K562 (cell line): ENCODE measurements around the gene PATE1. TPM values are rescaled to one million over a fixed set of nuclear protein-coding genes. Genes with fewer than 3 reads are reported as not detected.

Experiments
- ATAC-seq: fragments of 200-7000 bp; cut with Tn5 transposase; 3 replicates; pipeline ENCODE4 v1.9.1; 2020; ENCODE audit warnings: moderate library complexity
- BruUV-seq: library from RNA; stranded (reverse); fragments of 400-500 nt; replicated peaks from 2 replicates; lab custom pipeline; 2021; lab: Mats Ljungman, UMichigan
- CTCF ChIA-PET: fragments of 300-600 bp; formaldehyde crosslinking; extraction: SDS; loops from one replicate; lab custom pipeline; 2021; ENCODE audit warnings: low intra/inter-chr PET ratio; lab: Yijun Ruan, JAX
- POLR2A ChIA-PET: fragments of 300-600, 350-650 bp; sonication (Branson Sonifier 250); formaldehyde crosslinking; extraction: SDS; loops from one replicate; lab custom pipeline; 2021; ENCODE audit warnings: antibody characterized with exemption, inconsistent platforms; lab: Yijun Ruan, JAX
- DNase-seq, 4 experiments: peaks; one replicate each; pipeline versions ENCODE4 v3.0.0 to v3.0.0-alpha.2; 2011 to 2018; ENCODE audit warnings: low spot score in 3 of 4, mixed read lengths in 3 of 4; ENCODE audit errors: extremely low read depth in 1 of 4
- FAIRE-seq: peaks from 2 replicates; lab custom pipeline; 2011; peaks lifted over from hg19 to GRCh38; lab: Jason Lieb, UNC
- H2AFZ ChIP-seq: 2 replicates; pipeline ENCODE4 v1.6.0; 2011; ENCODE audit warnings: low read depth, low read length, control low read depth, inconsistent platforms
- H3K27ac ChIP-seq: fragments of 200-600 bp; 3 replicates; pipeline ENCODE4 v1.8.0; 2011; ENCODE audit warnings: low read depth, mild to moderate bottlenecking, control low read depth, inconsistent platforms, low read length, moderate library complexity, mixed read lengths; ENCODE audit errors: extremely low read depth
- H3K27me3 ChIP-seq, 2 experiments: fragments of 300-600 bp in 1 of 2; 2 replicates in 1 of 2; 3 replicates in 1 of 2; pipeline versions ENCODE4 v1.6.0 to v1.8.0; 2011; ENCODE audit warnings: inconsistent platforms in 2 of 2, low read length in 2 of 2, mild to moderate bottlenecking in 1 of 2, mixed read lengths in 1 of 2, moderate library complexity in 1 of 2; ENCODE audit not compliant: control insufficient read depth in 2 of 2, insufficient read depth in 2 of 2
- H3K36me3 ChIP-seq: fragments of 300-600 bp; 3 replicates; pipeline ENCODE4 v1.8.0; 2011; ENCODE audit warnings: mild to moderate bottlenecking, low read length, inconsistent platforms; ENCODE audit not compliant: control insufficient read depth, insufficient read depth
- H3K4me1 ChIP-seq, 2 experiments: fragments of 200-600 bp in 1 of 2; replicated peaks in 1 of 2; 2 replicates in 1 of 2; 3 replicates in 1 of 2; pipeline versions ENCODE4 v1.5.1 to v1.8.0; 2011; ENCODE audit warnings: inconsistent platforms in 2 of 2, low read length in 2 of 2, mild to moderate bottlenecking in 1 of 2, mixed read lengths in 1 of 2, moderate library complexity in 1 of 2; ENCODE audit not compliant: control insufficient read depth in 2 of 2, insufficient read depth in 2 of 2
- H3K4me2 ChIP-seq: 2 replicates; pipeline ENCODE4 v1.6.1; 2011; ENCODE audit warnings: low read length, control low read depth, inconsistent platforms, mixed read lengths; ENCODE audit not compliant: insufficient read depth
- H3K4me3 ChIP-seq: fragments of 200-600 bp; sonication (generic), shearing (Covaris generic); 2 replicates; pipeline ENCODE4 v1.5.1; 2016; ENCODE audit warnings: control low read depth, inconsistent platforms
- H3K79me2 ChIP-seq: fragments of 200-600 bp; 3 replicates; pipeline ENCODE4 v1.8.0; 2011; ENCODE audit warnings: low read length, inconsistent platforms; ENCODE audit not compliant: control insufficient read depth, insufficient read depth
- H3K9ac ChIP-seq, 2 experiments: 2 replicates each; pipeline versions ENCODE4 v1.6.0 to v1.6.1; 2011; ENCODE audit warnings: low read depth in 2 of 2, low read length in 2 of 2, control low read depth in 1 of 2, inconsistent platforms in 1 of 2, mild to moderate bottlenecking in 1 of 2, mixed read lengths in 1 of 2; ENCODE audit not compliant: insufficient read depth in 1 of 2
- H3K9me1 ChIP-seq: one replicate; pipeline ENCODE4 v1.6.0; 2011; ENCODE audit warnings: inconsistent platforms, mild to moderate bottlenecking, low read length, moderate library complexity; ENCODE audit not compliant: control insufficient read depth, insufficient read depth
- H3K9me3 ChIP-seq: replicated peaks from 2 replicates; pipeline ENCODE4 v1.5.1; 2011; ENCODE audit warnings: low read depth, low read length, inconsistent platforms; ENCODE audit not compliant: control insufficient read depth, insufficient read depth
- H4K20me1 ChIP-seq: replicated peaks from 2 replicates; pipeline ENCODE4 v1.6.1; 2011; ENCODE audit warnings: low read length, inconsistent platforms, mixed read lengths; ENCODE audit not compliant: control insufficient read depth, insufficient read depth
- EGR1 ChIP-seq: fragments of 450-650 bp; conservative IDR thresholded peaks from 2 replicates; pipeline ENCODE4 v1.6.1; 2017; ENCODE audit warnings: mild to moderate bottlenecking
- HINFP ChIP-seq: fragments of 450-650 bp; conservative IDR thresholded peaks from 2 replicates; pipeline ENCODE4 v1.6.1; 2016; ENCODE audit warnings: missing genetic modification characterization, low read depth, mild to moderate bottlenecking, control low read depth, missing compliant biosample characterization
- PHF21A ChIP-seq: fragments of 450-650 bp; IDR thresholded peaks from 2 replicates; pipeline ENCODE4 v1.6.1; 2017; ENCODE audit warnings: low read depth, borderline replicate concordance
- POU5F1 ChIP-seq: fragments of 150-350 bp; IDR thresholded peaks from 2 replicates; pipeline ENCODE4 v1.6.1; 2014; ENCODE audit warnings: borderline replicate concordance, low read length, low read depth, mild to moderate bottlenecking; ENCODE audit not compliant: partially characterized antibody
- PURB ChIP-seq: sonication (generic); formaldehyde crosslinking; IDR thresholded peaks from 2 replicates; pipeline ENCODE4 v1.9.0; 2021; ENCODE audit warnings: low read depth, mild to moderate bottlenecking, missing genetic modification reagents
- THAP7 ChIP-seq: fragments of 250-450 bp; sonication (Bioruptor Pico); IDR thresholded peaks from 2 replicates; pipeline ENCODE4 v1.5.0; 2021
- YBX1 ChIP-seq: fragments of 450-650 bp; IDR thresholded peaks from 2 replicates; pipeline ENCODE4 v1.7.1; 2016; ENCODE audit warnings: mild to moderate bottlenecking
- ZBTB5 ChIP-seq: fragments of 450-650 bp; IDR thresholded peaks from 2 replicates; pipeline ENCODE4 v1.6.1; 2017; ENCODE audit warnings: antibody characterized with exemption
- ZKSCAN8 ChIP-seq: fragments of 200-800 bp; sonication (Bioruptor generic); IDR thresholded peaks from 2 replicates; pipeline ENCODE4 v1.6.1; 2016; ENCODE audit warnings: missing genetic modification characterization, missing compliant biosample characterization
- WGBS: fragments of 100-300 bp; shearing (Covaris generic); methylation state at CpG from one replicate; pipeline ENCODE4 v1.1.6; 2016; ENCODE audit warnings: low coverage, mixed read lengths; ENCODE audit not compliant: insufficient coverage; ENCODE audit errors: missing lambda C conversion rate; 5-methylcytosine and 5-hydroxymethylcytosine counted together
- in situ Hi-C: fragments of 300-500 bp; cut with MboI; formaldehyde crosslinking; loops from 4 replicates; pipeline ENCODE4 v1.15.0; 2018; ENCODE audit warnings: inconsistent platforms, mixed read lengths
- intact Hi-C: fragments of 100-400 bp; cut with micrococcal nuclease; formaldehyde crosslinking; loops from 2 replicates; pipeline ENCODE4 v1.14.2; 2022
- polyA plus RNA-seq, 8 experiments: library from polyadenylated mRNA; depleted of rRNA in 4 of 8; stranded (reverse) in 5 of 8; unstranded in 3 of 8; fragments of >200 nt; fragmentation: Nextera tagmentation in 2 of 8; fragmentation: Illumina TruSeq in 1 of 8; extraction: Ambion mirVana in 2 of 8; extraction: Trizol in 1 of 8; gene quantifications; 2 replicates each; pipeline versions ENCODE4 v1.2.1 to v1.2.3, GENCODE V29; 2011 to 2014; ENCODE audit warnings: inconsistent platforms in 1 of 8, missing spikeins in 1 of 8
- total RNA-seq, 7 experiments: library from RNA; depleted of rRNA in 6 of 7; stranded (reverse); fragments of >200 nt in 6 of 7; fragmentation: Illumina TruSeq in 2 of 7; extraction: Trizol in 2 of 7; gene quantifications; 2 replicates each; pipeline versions ENCODE4 v1.2.1 to v1.2.3, GENCODE V29; 2011 to 2021; ENCODE audit warnings: low replicate concordance in 1 of 7
- TF ChIP-seq, protein P1 (sequence below): sonication (generic); formaldehyde crosslinking; IDR thresholded peaks from 2 replicates; pipeline ENCODE4 v1.8.1; 2022; ENCODE audit warnings: missing genetic modification reagents
- TF ChIP-seq, protein P2 (sequence below): fragments of 200-400 bp; formaldehyde crosslinking; IDR thresholded peaks from 2 replicates; pipeline ENCODE4 v1.6.1; 2017; ENCODE audit warnings: mild to moderate bottlenecking, low read depth, low read length, moderate library complexity

Gene PATE1
- total and polyA plus RNA-seq, 9 of the 15 experiments (the other 6 are each of a cell fraction or from before 2014, with no cell fraction given), result not detected

GRCh38 chr11:125756050-125756449, 10.0 kb downstream of the PATE1 start:
- no TSS peak for BruUV-seq
- no peaks in the 10 kb centered on the region for H3K79me2 ChIP-seq
- H3K4me3 ChIP-seq, result no peak overlapping the region
- no peaks in the 10 kb centered on the region for H3K9me3 ChIP-seq
- H3K4me1 ChIP-seq, result no peaks in the 10 kb centered on the region
- ATAC-seq (no peak), FAIRE-seq (no peak), DNase-seq (no peak)
- H3K4me2 ChIP-seq, result no peak overlapping the region
- 1% methylated on average over 7 of the region's 7 CpGs for WGBS
- H3K36me3 ChIP-seq, result no peaks in the 10 kb centered on the region
- no peak overlapping the region for H3K9ac ChIP-seq
- no peaks in the 10 kb centered on the region for H3K9me1 ChIP-seq
- intact Hi-C loops (no loop called here), in situ Hi-C loops (no loop called here)
- H4K20me1 ChIP-seq, result no peaks in the 10 kb centered on the region
- CTCF ChIA-PET, result no interaction called here
- H2AFZ ChIP-seq, result no peak overlapping the region
- POLR2A ChIA-PET, result no interaction called here
- H3K27ac ChIP-seq, result no peak overlapping the region
- H3K27me3 ChIP-seq, result peaks cover 4% of the 10 kb centered on the region in 2 experiments; a peak in 4 of 5 replicates
- TF ChIP-seq PURB (CRISPR knock-in tag), result no peak
- TF ChIP-seq, protein P1, sequence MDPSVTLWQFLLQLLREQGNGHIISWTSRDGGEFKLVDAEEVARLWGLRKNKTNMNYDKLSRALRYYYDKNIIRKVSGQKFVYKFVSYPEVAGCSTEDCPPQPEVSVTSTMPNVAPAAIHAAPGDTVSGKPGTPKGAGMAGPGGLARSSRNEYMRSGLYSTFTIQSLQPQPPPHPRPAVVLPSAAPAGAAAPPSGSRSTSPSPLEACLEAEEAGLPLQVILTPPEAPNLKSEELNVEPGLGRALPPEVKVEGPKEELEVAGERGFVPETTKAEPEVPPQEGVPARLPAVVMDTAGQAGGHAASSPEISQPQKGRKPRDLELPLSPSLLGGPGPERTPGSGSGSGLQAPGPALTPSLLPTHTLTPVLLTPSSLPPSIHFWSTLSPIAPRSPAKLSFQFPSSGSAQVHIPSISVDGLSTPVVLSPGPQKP (CRISPR knock-in tag), result no peak
- TF ChIP-seq ZBTB5, result no peak
- no peak for TF ChIP-seq PHF21A
- no peak for TF ChIP-seq EGR1
- TF ChIP-seq, protein P2, sequence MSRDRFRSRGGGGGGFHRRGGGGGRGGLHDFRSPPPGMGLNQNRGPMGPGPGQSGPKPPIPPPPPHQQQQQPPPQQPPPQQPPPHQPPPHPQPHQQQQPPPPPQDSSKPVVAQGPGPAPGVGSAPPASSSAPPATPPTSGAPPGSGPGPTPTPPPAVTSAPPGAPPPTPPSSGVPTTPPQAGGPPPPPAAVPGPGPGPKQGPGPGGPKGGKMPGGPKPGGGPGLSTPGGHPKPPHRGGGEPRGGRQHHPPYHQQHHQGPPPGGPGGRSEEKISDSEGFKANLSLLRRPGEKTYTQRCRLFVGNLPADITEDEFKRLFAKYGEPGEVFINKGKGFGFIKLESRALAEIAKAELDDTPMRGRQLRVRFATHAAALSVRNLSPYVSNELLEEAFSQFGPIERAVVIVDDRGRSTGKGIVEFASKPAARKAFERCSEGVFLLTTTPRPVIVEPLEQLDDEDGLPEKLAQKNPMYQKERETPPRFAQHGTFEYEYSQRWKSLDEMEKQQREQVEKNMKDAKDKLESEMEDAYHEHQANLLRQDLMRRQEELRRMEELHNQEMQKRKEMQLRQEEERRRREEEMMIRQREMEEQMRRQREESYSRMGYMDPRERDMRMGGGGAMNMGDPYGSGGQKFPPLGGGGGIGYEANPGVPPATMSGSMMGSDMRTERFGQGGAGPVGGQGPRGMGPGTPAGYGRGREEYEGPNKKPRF, result no peak
- TF ChIP-seq YBX1, result no peak
- no peak for TF ChIP-seq HINFP (tag)
- TF ChIP-seq ZKSCAN8 (CRISPR knock-in tag), result no peak
- no peak for TF ChIP-seq THAP7 (CRISPR knock-in tag)
- no peak for TF ChIP-seq POU5F1
